ENCODE measurements around the gene PLTP.

Gene PLTP

GRCh38 chr20:45897289-45897688, 14.7 kb downstream of the PLTP start:
- TF ChIP-seq CTCF (IDR thresholded peaks at IDR 0.05; ENCODE audit: extremely low read depth, insufficient read depth, missing control alignments) = no peak
- in situ Hi-C loops (cut with MboI; ENCODE audit: low pct_unique_long_range_greater_than_20kb, low sequenced_read_pairs, unreplicated experiment) = no loop called here
- DNase-seq (ENCODE audit: low spot score) = no peak

- DNase-seq (ENCODE audit: low spot score) = no peak
- no peak for TF ChIP-seq CTCF (IDR thresholded peaks at IDR 0.05; ENCODE audit: extremely low read depth, insufficient read depth, missing control alignments)
- in situ Hi-C loops (cut with MboI; ENCODE audit: low pct_unique_long_range_greater_than_20kb, low sequenced_read_pairs, unreplicated experiment) = no loop called here
These were observed 15.3 kb downstream of the PLTP start for GRCh38 chr20:45896641-45897161.

GRCh38 chr20:45894797-45895196, 17.2 kb downstream of the PLTP start:
- in situ Hi-C loops (cut with MboI; ENCODE audit: low pct_unique_long_range_greater_than_20kb, low sequenced_read_pairs, unreplicated experiment) = no loop called here
- no peak for TF ChIP-seq CTCF (IDR thresholded peaks at IDR 0.05; ENCODE audit: extremely low read depth, insufficient read depth, missing control alignments)
- no peak for DNase-seq (ENCODE audit: low spot score)

- no peak for DNase-seq (ENCODE audit: low spot score)
- no peak for TF ChIP-seq CTCF (IDR thresholded peaks at IDR 0.05; ENCODE audit: extremely low read depth, insufficient read depth, missing control alignments)
- in situ Hi-C loops (cut with MboI; ENCODE audit: low pct_unique_long_range_greater_than_20kb, low sequenced_read_pairs, unreplicated experiment) = no loop called here
These were observed 18.1 kb downstream of the PLTP start for GRCh38 chr20:45893831-45894230.

- TF ChIP-seq CTCF (IDR thresholded peaks at IDR 0.05; ENCODE audit: extremely low read depth, insufficient read depth, missing control alignments) = no peak
- in situ Hi-C loops (cut with MboI; ENCODE audit: low pct_unique_long_range_greater_than_20kb, low sequenced_read_pairs, unreplicated experiment) = no loop called here
- DNase-seq (ENCODE audit: low spot score) = no peak
These were observed 19.0 kb downstream of the PLTP start for GRCh38 chr20:45892828-45893500.

- TF ChIP-seq CTCF (IDR thresholded peaks at IDR 0.05; ENCODE audit: extremely low read depth, insufficient read depth, missing control alignments) = no peak
- in situ Hi-C loops (cut with MboI; ENCODE audit: low pct_unique_long_range_greater_than_20kb, low sequenced_read_pairs, unreplicated experiment) = no loop called here
- no peak for DNase-seq (ENCODE audit: low spot score)
These were observed 19.7 kb downstream of the PLTP start for GRCh38 chr20:45892049-45892825.
